SU-DHL-6 (cell line): ENCODE measurements around the gene CACNB2.

ENCODE experiments used
- H2AFZ ChIP-seq: fragments of 200-600 bp; sonication (generic); 2 replicates; pipeline ENCODE4 v1.6.1; 2014; ENCODE audit warnings: low read depth, mild to moderate bottlenecking, moderate library complexity, mixed read lengths, antibody characterized with exemption, low read length; ENCODE audit not compliant: severe bottlenecking
- H3F3A ChIP-seq: fragments of 200-600 bp; shearing (Covaris generic); 2 replicates; pipeline ENCODE4 v1.6.0; 2016; ENCODE audit warnings: antibody characterized with exemption, mild to moderate bottlenecking; ENCODE audit not compliant: insufficient read depth
- H3K27ac ChIP-seq: fragments of 200-600 bp; sonication (generic); 2 replicates; pipeline ENCODE4 v1.5.1; 2016; ENCODE audit warnings: low read depth, mild to moderate bottlenecking, low read length, moderate library complexity, mixed read lengths
- H3K27me3 ChIP-seq: fragments of 200-600 bp; sonication (generic), shearing (Covaris generic); 2 replicates; pipeline ENCODE4 v1.6.0; 2014; ENCODE audit warnings: mild to moderate bottlenecking, low read length
- H3K36me3 ChIP-seq: fragments of 200-600 bp; sonication (generic); 2 replicates; pipeline ENCODE4 v1.6.1; 2014; ENCODE audit warnings: mild to moderate bottlenecking, low read length, mixed read lengths
- H3K4me2 ChIP-seq: fragments of 300-600, 200-600 bp; shearing (Covaris generic), sonication (generic); 2 replicates; pipeline ENCODE4 v1.6.0; 2014; ENCODE audit warnings: low read length, low read depth, mild to moderate bottlenecking; ENCODE audit not compliant: poor library complexity, severe bottlenecking
- H3K4me3 ChIP-seq: fragments of 200-600 bp; sonication (generic); 2 replicates; pipeline ENCODE4 v1.5.1; 2014; ENCODE audit warnings: antibody characterized with exemption, low read length, mild to moderate bottlenecking, mixed read lengths; ENCODE audit not compliant: insufficient read depth, poor library complexity, severe bottlenecking
- H3K79me2 ChIP-seq: fragments of 200-600 bp; sonication (generic); 2 replicates; pipeline ENCODE4 v1.6.1; 2014; ENCODE audit warnings: mild to moderate bottlenecking, low read length, moderate library complexity; ENCODE audit not compliant: insufficient read depth
- H3K9ac ChIP-seq: fragments of 200-600 bp; sonication (generic); 2 replicates; pipeline ENCODE4 v1.7.0; 2014; ENCODE audit warnings: mild to moderate bottlenecking, low read length
- H3K9me2 ChIP-seq: fragments of 200-600 bp; sonication (generic); replicated peaks from 2 replicates; pipeline ENCODE4 v1.6.1; 2014; ENCODE audit warnings: low read length; ENCODE audit not compliant: insufficient read depth
- H3K9me3 ChIP-seq: fragments of 200-600 bp; sonication (generic); 2 replicates; pipeline ENCODE4 v1.6.1; 2014; ENCODE audit warnings: low read length, mixed read lengths; ENCODE audit not compliant: insufficient read depth
- H4K20me1 ChIP-seq: fragments of 200-600 bp; sonication (generic); 2 replicates; pipeline ENCODE4 v1.6.1; 2014; ENCODE audit warnings: low read depth, mild to moderate bottlenecking, antibody characterized with exemption, low read length, moderate library complexity, mixed read lengths
- CTCF ChIP-seq: fragments of 200-600 bp; sonication (generic); IDR thresholded peaks from one replicate; pipeline ENCODE4 v1.5.1; 2017; ENCODE audit warnings: antibody characterized with exemption, mild to moderate bottlenecking, low read length, moderate library complexity; ENCODE audit not compliant: insufficient read depth, poor library complexity, severe bottlenecking
- EZH2phosphoT487 ChIP-seq: fragments of 200-600 bp; sonication (generic), shearing (Covaris generic); conservative IDR thresholded peaks from 2 replicates; pipeline ENCODE4 v1.6.1; 2018; ENCODE audit warnings: mild to moderate bottlenecking, antibody characterized with exemption, low read length, moderate library complexity, mixed read lengths

Gene CACNB2

DNA sequence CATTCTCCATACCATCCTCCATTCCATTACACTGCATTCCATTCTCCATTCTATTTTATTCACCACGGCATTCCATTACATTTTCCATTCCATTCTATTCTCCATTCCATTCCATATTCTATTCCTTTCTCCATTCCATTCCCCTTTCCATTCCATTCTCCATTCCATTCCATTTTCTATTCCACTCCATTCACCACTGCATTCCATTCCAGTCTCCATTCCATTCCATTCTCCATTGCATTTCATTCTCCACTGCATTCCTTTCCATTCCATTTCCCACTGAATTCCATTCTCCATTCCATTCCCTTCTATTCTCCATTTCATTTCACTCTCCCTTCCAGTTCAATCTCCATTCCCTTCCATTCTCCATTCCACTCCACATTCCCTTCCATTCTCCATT is 431.6 kb downstream of the CACNB2 start:
- no peak overlapping the region for H2AFZ ChIP-seq
- no peak overlapping the region for H3K27ac ChIP-seq
- H3K4me3 ChIP-seq = no peak overlapping the region
- H3K9ac ChIP-seq = no peak overlapping the region
- no peak for TF ChIP-seq EZH2phosphoT487
- no peaks in the 10 kb centered on the region for H3K27me3 ChIP-seq
- H3F3A ChIP-seq = no peaks in the 10 kb centered on the region
- no peaks in the 10 kb centered on the region for H4K20me1 ChIP-seq
- no peaks in the 10 kb centered on the region for H3K79me2 ChIP-seq
- H3K4me2 ChIP-seq = no peak overlapping the region
- H3K9me2 ChIP-seq = no peaks in the 10 kb centered on the region
- H3K36me3 ChIP-seq = no peaks in the 10 kb centered on the region
- peaks cover 35% of the 10 kb centered on the region; the same call in 1 of the 2 replicates for H3K9me3 ChIP-seq

DNA sequence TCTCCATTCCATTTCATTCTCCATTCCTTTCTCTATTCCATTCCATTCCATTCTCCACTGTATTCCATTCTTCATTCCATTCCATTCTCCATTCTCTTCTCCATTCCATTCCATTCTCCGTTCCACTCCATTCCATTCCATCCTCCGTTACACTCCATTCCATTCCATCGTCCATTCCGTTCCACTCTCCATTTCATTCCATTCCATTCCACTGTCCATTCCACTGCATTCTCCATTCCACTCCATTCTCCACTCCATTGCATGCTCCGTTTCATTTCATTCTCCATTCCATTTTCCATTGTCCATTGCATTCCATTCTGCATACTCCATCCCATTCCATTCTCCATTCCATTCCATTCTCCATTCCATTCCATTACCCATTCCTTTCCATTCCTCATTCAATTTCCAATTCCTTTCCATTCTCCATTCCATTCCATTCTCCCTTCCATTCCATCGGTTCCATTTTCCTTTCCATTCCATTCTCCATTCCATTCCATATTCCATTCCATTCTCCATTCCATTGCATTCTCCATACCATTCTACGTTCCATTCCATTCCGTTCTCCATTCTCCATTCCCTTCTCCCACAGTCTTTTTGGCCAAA is 432.8 kb downstream of the CACNB2 start:
- Histone ChIP-seq H3K27me3 (no peaks in the 10 kb centered on the region), H3K27ac (no peak overlapping the region), H3K4me3 (no peak overlapping the region), H3K4me2 (no peak overlapping the region), H3K9ac (no peak overlapping the region), H3F3A (no peaks in the 10 kb centered on the region), H4K20me1 (no peaks in the 10 kb centered on the region), H3K36me3 (no peaks in the 10 kb centered on the region), H3K9me2 (no peaks in the 10 kb centered on the region), H3K9me3 (peaks cover 35% of the 10 kb centered on the region; the same call in 1 of the 2 replicates), H3K79me2 (no peaks in the 10 kb centered on the region), H2AFZ (no peak overlapping the region)
- TF ChIP-seq EZH2phosphoT487 (no peak), CTCF (no peak)

GRCh38 chr10:18576586-18576985 is 436.4 kb downstream of the CACNB2 start:
- peaks cover 12% of the 10 kb centered on the region for H3K36me3 ChIP-seq
- H3K4me3 ChIP-seq = no peak overlapping the region
- no peaks in the 10 kb centered on the region for H3F3A ChIP-seq
- H2AFZ ChIP-seq = no peak overlapping the region
- H3K27ac ChIP-seq = no peak overlapping the region
- TF ChIP-seq EZH2phosphoT487 (no peak), CTCF (no peak)
- no peaks in the 10 kb centered on the region for H3K27me3 ChIP-seq
- H3K79me2 ChIP-seq = no peaks in the 10 kb centered on the region
- H3K4me2 ChIP-seq = no peak overlapping the region
- no peaks in the 10 kb centered on the region for H4K20me1 ChIP-seq
- H3K9me3 ChIP-seq = peaks cover 11% of the 10 kb centered on the region; the same call in 1 of the 2 replicates
- no peak overlapping the region for H3K9ac ChIP-seq
- H3K9me2 ChIP-seq = no peaks in the 10 kb centered on the region

DNA sequence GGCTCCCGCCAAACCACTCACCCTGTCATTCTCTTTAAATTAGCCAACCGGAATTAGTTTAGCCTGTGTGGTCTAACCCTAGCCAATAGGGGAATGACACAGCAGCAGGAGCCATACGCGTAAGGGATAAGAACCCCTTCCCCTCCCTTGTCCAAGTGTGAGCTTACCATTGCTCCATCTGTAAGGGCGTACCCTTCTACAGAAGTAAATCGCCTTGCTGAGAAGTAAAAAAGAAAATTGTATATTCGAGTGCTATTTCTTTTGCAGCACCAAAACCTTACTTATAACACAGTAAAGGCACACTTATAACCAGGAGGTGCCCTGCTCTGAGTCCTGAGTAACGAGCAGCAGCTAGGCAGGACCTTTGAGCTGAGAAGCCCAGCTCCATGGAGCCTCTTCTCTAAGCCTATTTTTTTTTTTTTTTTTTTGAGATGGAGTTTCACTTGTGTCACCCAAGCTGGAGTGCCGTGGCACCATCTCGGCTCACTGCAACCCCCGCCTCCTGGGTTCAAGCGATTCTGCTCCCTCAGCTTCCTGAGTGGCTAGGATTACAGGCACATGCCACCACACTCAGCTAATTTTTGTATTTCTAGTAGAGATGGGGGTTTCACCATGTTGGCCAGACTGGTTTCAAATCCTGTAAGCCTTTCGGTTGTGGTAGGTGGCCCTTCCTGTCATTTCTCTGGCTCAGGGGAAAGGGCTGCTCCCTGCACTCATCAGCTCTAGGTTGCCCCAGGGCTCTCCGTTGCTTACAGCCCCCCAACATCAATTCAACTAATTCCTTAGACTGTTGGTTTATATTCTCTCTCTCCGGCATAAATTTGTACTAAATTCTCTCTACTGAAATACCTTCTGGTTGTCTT is 437.8 kb downstream of the CACNB2 start:
- Histone ChIP-seq H3K27ac (no peak overlapping the region), H2AFZ (no peak overlapping the region), H3K9me3 (no peaks in the 10 kb centered on the region), H3K4me2 (no peak overlapping the region), H4K20me1 (no peaks in the 10 kb centered on the region), H3K9ac (no peak overlapping the region), H3K79me2 (no peaks in the 10 kb centered on the region), H3K9me2 (no peaks in the 10 kb centered on the region), H3F3A (no peaks in the 10 kb centered on the region), H3K27me3 (no peaks in the 10 kb centered on the region), H3K4me3 (no peak overlapping the region), H3K36me3 (peaks cover 12% of the 10 kb centered on the region)
- no peak for TF ChIP-seq EZH2phosphoT487
- TF ChIP-seq CTCF = no peak
